ENCODE measurements around the gene AMIGO1.

The AMIGO1 gene

GRCh38 chr1:109466125-109466451, 43.4 kb downstream of the AMIGO1 start:
- H3K4me3 ChIP-seq (ENCODE audit: low read depth, low read length), result peak overlapping the region; percentile 38
- in situ Hi-C loops (cut with HindIII; ENCODE audit: low sequenced_read_pairs), result no loop called here
- TF ChIP-seq, protein P1, sequence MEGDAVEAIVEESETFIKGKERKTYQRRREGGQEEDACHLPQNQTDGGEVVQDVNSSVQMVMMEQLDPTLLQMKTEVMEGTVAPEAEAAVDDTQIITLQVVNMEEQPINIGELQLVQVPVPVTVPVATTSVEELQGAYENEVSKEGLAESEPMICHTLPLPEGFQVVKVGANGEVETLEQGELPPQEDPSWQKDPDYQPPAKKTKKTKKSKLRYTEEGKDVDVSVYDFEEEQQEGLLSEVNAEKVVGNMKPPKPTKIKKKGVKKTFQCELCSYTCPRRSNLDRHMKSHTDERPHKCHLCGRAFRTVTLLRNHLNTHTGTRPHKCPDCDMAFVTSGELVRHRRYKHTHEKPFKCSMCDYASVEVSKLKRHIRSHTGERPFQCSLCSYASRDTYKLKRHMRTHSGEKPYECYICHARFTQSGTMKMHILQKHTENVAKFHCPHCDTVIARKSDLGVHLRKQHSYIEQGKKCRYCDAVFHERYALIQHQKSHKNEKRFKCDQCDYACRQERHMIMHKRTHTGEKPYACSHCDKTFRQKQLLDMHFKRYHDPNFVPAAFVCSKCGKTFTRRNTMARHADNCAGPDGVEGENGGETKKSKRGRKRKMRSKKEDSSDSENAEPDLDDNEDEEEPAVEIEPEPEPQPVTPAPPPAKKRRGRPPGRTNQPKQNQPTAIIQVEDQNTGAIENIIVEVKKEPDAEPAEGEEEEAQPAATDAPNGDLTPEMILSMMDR (IDR thresholded peaks at IDR 0.05; ENCODE audit: low read depth, low read length, missing control alignments), result no peak
- no peak for DNase-seq (ENCODE audit: low read depth)

DNA sequence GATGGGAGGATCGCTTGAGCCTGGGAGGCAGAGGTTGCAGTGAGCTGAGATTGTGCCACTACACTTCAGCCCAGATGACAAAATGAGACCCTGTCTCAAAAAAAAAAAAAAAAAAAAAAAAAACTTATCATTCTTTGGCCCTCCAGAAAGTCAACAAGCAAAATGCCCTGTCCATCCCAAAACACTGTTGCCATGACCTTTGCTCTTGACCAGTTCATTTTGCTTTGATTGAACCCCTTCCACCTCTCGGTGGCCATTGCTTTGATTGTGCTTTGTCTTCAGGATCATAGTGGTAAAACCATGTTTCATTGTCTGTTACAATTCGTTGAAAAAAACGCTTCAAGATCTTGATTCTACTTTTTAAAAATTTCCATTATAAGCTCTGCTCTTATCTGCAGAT, 51.7 kb downstream of the AMIGO1 start:
- in situ Hi-C loops (cut with HindIII; ENCODE audit: low sequenced_read_pairs), result no loop called here
- TF ChIP-seq, protein P1 (IDR thresholded peaks at IDR 0.05; ENCODE audit: low read depth, low read length, missing control alignments), result no peak
- H3K4me3 ChIP-seq (ENCODE audit: low read depth, low read length), result no peak overlapping the region
- no peak for DNase-seq (ENCODE audit: low read depth)

DNA sequence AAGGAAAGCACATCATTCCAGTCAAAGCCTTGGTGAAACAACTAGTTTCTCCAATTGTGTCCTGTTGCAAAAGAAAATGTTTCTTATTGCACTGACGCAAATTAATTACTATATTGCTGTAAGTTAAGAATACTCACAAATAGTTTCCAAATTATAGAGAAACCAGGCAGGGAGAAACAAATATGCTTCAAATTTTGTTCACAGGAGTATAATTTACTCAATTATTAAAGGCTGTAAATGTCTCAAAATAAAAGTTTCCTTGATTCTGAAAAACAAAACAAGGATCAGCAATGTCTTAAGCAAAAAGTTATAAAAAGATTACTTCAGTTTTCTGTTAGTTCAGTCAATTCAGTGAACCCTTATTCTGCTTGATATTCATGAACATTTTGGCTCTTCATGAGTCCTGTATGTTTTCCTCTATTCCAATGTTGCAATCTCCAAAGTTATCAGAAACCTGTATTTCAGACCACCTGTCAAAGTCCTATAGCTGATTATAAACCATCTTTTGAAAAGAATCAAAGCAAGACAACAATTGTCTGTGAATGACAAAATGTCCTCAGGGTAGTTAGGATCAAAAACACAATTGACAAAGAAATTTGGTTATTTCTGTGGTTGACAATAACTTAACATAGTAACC, 54.9 kb downstream of the AMIGO1 start:
- in situ Hi-C loops (cut with HindIII; ENCODE audit: low sequenced_read_pairs), result no loop called here

More for the DNA sequence above, 54.9 kb downstream of the AMIGO1 start:
- no peak for DNase-seq (ENCODE audit: low read depth)
- TF ChIP-seq, protein P1 (IDR thresholded peaks at IDR 0.05; ENCODE audit: low read depth, low read length, missing control alignments), result no peak
- no peak overlapping the region for H3K4me3 ChIP-seq (ENCODE audit: low read depth, low read length)

All from astrocyte of the cerebellum (primary cell).